Activated B cell treated with CpG ODN at 0.5 μM for 24 hours (primary cell): ENCODE data around the gene AHDC1. TPM values are rescaled to one million over a fixed set of nuclear protein-coding genes. Genes with fewer than 3 reads are reported as not detected.
"Not testable (repeated sequence)": the region's sequence is repeated elsewhere in the genome, so short reads cannot be mapped to it uniquely, and the experiment has no call there.

Source experiments
- ATAC-seq: fragments of 200-7000 bp; cut with Tn5 transposase; one replicate; pipeline ENCODE4 v1.10.0; 2021; ENCODE audit warnings: low read depth, mild to moderate bottlenecking, moderate library complexity
- CTCF ChIA-PET: fragments of 350-600 bp; sonication (Branson Sonifier 250); formaldehyde crosslinking; loops from one replicate; lab custom pipeline; 2021; ENCODE audit warnings: antibody characterized with exemption; lab: Charles Lee
- POLR2A ChIA-PET: fragments of 350-600 bp; sonication (Branson Sonifier 250); formaldehyde crosslinking; loops from one replicate; lab custom pipeline; 2021; ENCODE audit warnings: antibody characterized with exemption; lab: Charles Lee
- DNase-seq: peaks from one replicate; pipeline ENCODE4 v3.0.0; 2022
- H3K27ac Mint-ChIP-seq: one replicate; pipeline ENCODE4 v1.8.0; 2020; ENCODE audit warnings: mixed read lengths
- H3K27me3 Mint-ChIP-seq: one replicate; pipeline ENCODE4 v1.8.0; 2021; ENCODE audit warnings: mixed read lengths
- H3K36me3 Mint-ChIP-seq: one replicate; pipeline ENCODE4 v1.8.0; 2021; ENCODE audit warnings: low read depth, mixed read lengths
- H3K4me1 Mint-ChIP-seq: one replicate; pipeline ENCODE4 v1.8.0; 2021; ENCODE audit warnings: mixed read lengths
- H3K4me3 Mint-ChIP-seq: one replicate; pipeline ENCODE4 v1.8.0; 2020; ENCODE audit warnings: mild to moderate bottlenecking, mixed read lengths
- H3K9me3 Mint-ChIP-seq: one replicate; pipeline ENCODE4 v1.8.0; 2020; ENCODE audit warnings: mixed read lengths
- CTCF ChIP-seq: fragments of 200-600 bp; IDR thresholded peaks from one replicate; pipeline ENCODE4 v1.8.0; 2022; ENCODE audit warnings: antibody characterized with exemption, mild to moderate bottlenecking
- intact Hi-C: fragments of 100-400 bp; cut with micrococcal nuclease; formaldehyde crosslinking; loops from one replicate; pipeline ENCODE4 v1.15.1; 2024
- total RNA-seq: library from RNA; stranded (reverse); gene quantifications from 2 replicates; pipeline ENCODE4 v1.2.3, GENCODE V29; 2022

Gene AHDC1
- total RNA-seq, 1 donor from 2014 or later, result 22.4 TPM

DNA sequence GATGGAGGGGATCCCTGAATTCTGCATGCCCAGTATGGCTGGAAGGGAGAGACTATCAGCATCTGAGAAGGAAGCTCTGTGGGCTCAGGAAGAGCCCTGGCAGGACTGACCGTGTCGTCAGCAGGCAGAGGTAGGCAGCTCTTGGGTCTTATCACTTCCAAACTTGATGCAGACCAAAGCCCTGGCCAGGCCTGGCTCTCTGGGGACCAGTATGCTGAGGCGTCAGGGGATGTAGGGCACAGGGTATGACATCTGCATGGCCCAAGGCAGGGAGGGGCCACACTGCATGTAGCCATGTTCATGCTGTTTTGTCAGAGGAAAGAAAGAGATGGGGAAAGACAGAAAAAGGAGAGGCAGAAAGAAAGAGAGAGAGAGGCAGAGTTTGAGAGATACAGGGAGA, 24.8 kb upstream of the AHDC1 start:
- Mint-ChIP-seq H3K4me1 (peaks cover 62% of the 10 kb centered on the region), H3K36me3 (no peaks in the 10 kb centered on the region), H3K4me3 (peak overlapping the region; percentile 30), H3K9me3 (no peaks in the 10 kb centered on the region), H3K27me3 (no peaks in the 10 kb centered on the region), H3K27ac (peak overlapping the region; percentile 66)
- no peak for TF ChIP-seq CTCF
- POLR2A ChIA-PET, result interaction anchor here (0.5 to 15.1 kb wide), 7 partner anchors 9 to 320 kb away, joined by 3 to 271 read pairs (median 4); no protein-coding TSS in a partner anchor
- intact Hi-C loops, result no loop called here
- CTCF ChIA-PET, result interaction anchor here (0.8 to 3.9 kb wide), 5 partner anchors 12 to 34 kb away, joined by 3 to 17 read pairs (median 4); no protein-coding TSS in a partner anchor
- ATAC-seq (no peak), DNase-seq (no peak)

DNA sequence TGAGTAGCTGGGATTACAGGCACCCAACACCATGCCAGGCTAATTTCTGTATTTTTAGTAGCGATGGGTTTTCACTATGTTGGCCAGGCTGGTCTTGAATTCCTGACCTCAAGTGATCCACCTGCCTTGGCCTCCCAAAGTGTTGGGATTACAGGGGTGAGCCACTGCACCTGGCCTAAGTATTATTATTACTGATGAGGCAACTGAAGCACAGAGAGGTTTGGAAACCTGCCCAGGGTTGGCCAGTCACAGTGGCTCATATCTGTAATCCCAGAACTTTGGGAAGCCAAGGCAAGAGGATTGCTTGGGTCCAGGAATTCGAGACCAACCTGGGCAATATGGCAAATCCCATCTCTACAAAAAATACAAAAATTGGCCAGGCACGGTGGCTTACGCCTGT, 23.8 kb upstream of the AHDC1 start:
- DNase-seq, H3K36me3 Mint-ChIP-seq, H3K27me3 Mint-ChIP-seq, intact Hi-C loops, H3K4me3 Mint-ChIP-seq, H3K9me3 Mint-ChIP-seq, ATAC-seq: not testable (repeated sequence)
- Mint-ChIP-seq H3K4me1 (peaks cover 52% of the 10 kb centered on the region), H3K27ac (peak overlapping the region; percentile 15)
- POLR2A ChIA-PET, result interaction anchor here (0.7 to 15.1 kb wide), 3 partner anchors 10 to 69 kb away, joined by 3 to 271 read pairs (median 4); no protein-coding TSS in a partner anchor
- CTCF ChIA-PET, result interaction anchor here (0.8 to 3.9 kb wide), 4 partner anchors 13 to 37 kb away, joined by 4 to 17 read pairs (median 7); no protein-coding TSS in a partner anchor

GRCh38 chr1:27627061-27627460, 23.1 kb upstream of the AHDC1 start:
- TF ChIP-seq CTCF, result no peak
- intact Hi-C loops, result no loop called here
- no peaks in the 10 kb centered on the region for H3K9me3 Mint-ChIP-seq
- ATAC-seq (no peak), DNase-seq (no peak)
- no peak overlapping the region for H3K4me3 Mint-ChIP-seq
- no peak overlapping the region for H3K27ac Mint-ChIP-seq
- ChIA-PET CTCF (interaction anchor here (0.8 to 3.9 kb wide), 2 partner anchors 19 to 38 kb away, joined by 4 to 17 read pairs; no protein-coding TSS in a partner anchor), POLR2A (interaction anchor here (15.1 kb wide), 1 partner anchor 32 kb away, joined by 271 read pairs; no protein-coding TSS in a partner anchor)
- peaks cover 47% of the 10 kb centered on the region for H3K4me1 Mint-ChIP-seq
- H3K27me3 Mint-ChIP-seq, result no peaks in the 10 kb centered on the region
- peaks cover 11% of the 10 kb centered on the region for H3K36me3 Mint-ChIP-seq

- H3K36me3 Mint-ChIP-seq, result peaks cover 13% of the 10 kb centered on the region
- ChIA-PET CTCF (interaction anchor here (1.1 to 3.9 kb wide), 4 partner anchors 18 to 37 kb away, joined by 3 to 19 read pairs (median 10); no protein-coding TSS in a partner anchor), POLR2A (interaction anchor here (0.7 to 15.1 kb wide), 8 partner anchors 8 to 471 kb away, joined by 3 to 271 read pairs (median 5); partner anchors contain the start of genes FGR and SLC9A1)
- H3K9me3 Mint-ChIP-seq, result no peaks in the 10 kb centered on the region
- intact Hi-C loops, result no loop called here
- no peak for DNase-seq
- no peaks in the 10 kb centered on the region for H3K27me3 Mint-ChIP-seq
- H3K27ac Mint-ChIP-seq, result no peak overlapping the region
- no peak for TF ChIP-seq CTCF
- ATAC-seq, result peak; percentile 37
- H3K4me1 Mint-ChIP-seq, result peaks cover 46% of the 10 kb centered on the region
- H3K4me3 Mint-ChIP-seq, result no peak overlapping the region
Observed at GRCh38 chr1:27626031-27626935, 22.3 kb upstream of the AHDC1 start.

DNA sequence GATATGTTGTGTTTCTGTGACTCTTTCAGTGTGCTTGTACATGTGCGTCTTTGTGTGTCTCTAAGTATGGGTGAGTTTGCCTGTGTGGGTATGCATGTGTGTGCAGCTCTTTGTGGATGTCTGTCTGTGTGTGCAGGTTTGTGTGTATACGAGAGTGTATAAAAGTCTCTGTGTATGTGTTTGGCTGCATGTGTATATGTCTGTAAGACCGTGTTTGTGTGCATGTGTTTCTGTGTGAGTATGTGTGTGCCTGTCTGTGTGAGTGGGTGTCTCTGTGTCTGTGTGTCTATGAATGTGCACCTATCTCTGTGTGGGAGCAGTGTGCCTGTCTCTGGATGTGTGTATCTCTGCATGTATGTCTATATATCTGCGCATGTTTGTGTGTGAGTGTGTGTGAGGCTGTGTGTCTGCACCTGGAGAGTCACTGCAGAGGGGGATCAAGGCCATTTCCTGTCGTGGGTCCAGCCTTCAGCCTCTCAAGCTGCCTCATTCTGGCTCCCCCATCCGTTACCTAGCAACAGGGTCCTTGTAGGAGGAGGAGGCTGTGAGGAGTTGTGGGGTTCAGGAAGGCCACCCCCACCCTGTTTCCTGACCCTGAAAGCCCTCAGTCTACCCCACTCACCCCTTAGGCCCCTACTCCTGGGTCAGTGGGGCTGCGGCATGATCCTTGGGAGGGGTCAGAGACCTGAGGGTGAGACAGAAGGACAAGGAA, 20.7 kb upstream of the AHDC1 start:
- peaks cover 35% of the 10 kb centered on the region for H3K4me1 Mint-ChIP-seq
- H3K36me3 Mint-ChIP-seq, result peaks cover 25% of the 10 kb centered on the region
- no peak for ATAC-seq
- DNase-seq, result no peak
- no peak for TF ChIP-seq CTCF
- CTCF ChIA-PET, result interaction anchor here (0.7 to 3.9 kb wide), 5 partner anchors 16 to 56 kb away, joined by 3 to 19 read pairs (median 4); partner anchors contain the start of gene AHDC1
- H3K4me3 Mint-ChIP-seq, result no peak overlapping the region
- H3K27ac Mint-ChIP-seq, result no peak overlapping the region
- POLR2A ChIA-PET, result interaction anchor here (0.5 to 15.1 kb wide), 11 partner anchors 10 to 1121 kb away, joined by 3 to 271 read pairs (median 5); partner anchors contain the start of genes AHDC1 and FGR
- H3K27me3 Mint-ChIP-seq, result no peaks in the 10 kb centered on the region
- no peaks in the 10 kb centered on the region for H3K9me3 Mint-ChIP-seq
- intact Hi-C loops, result loop anchor here (1.0 kb wide), 2 partner anchors 9 to 15 kb away; no protein-coding TSS in a partner anchor
